Epithelial cell of proximal tubule (primary cell): ENCODE measurements around the gene VEGFB. TPM values are rescaled to one million over a fixed set of nuclear protein-coding genes. Genes with fewer than 3 reads are reported as not detected.

Experiments
- DNase-seq: peaks from one replicate; pipeline ENCODE4 v3.0.0-alpha.2; 2011; ENCODE audit warnings: low read depth
- H3K4me3 ChIP-seq: 2 replicates; pipeline ENCODE4 v1.5.1; 2011; ENCODE audit warnings: low read depth, mild to moderate bottlenecking, low read length
- CTCF ChIP-seq: conservative IDR thresholded peaks from 2 replicates; pipeline ENCODE4 v1.5.1; 2012; ENCODE audit warnings: low read depth, mild to moderate bottlenecking, low read length
- total RNA-seq: library from RNA; depleted of rRNA; stranded (reverse); fragments of >200 nt; gene quantifications from 2 replicates; pipeline ENCODE4 v1.2.3, GENCODE V29; 2015

The VEGFB gene
- total RNA-seq, 1 donor from 2014 or later, result 15.6 TPM

GRCh38 chr11:64206457-64207255 is 27.7 kb upstream of the VEGFB start, which contains the start of gene FERMT3:
Gene FERMT3, plus strand, starts transcription at chr11:64206721. Its CDS starts 644 bp downstream, at chr11:64207365.
- no peak within 1 kb of the TSS for H3K4me3 ChIP-seq
- no peak for DNase-seq
- TF ChIP-seq CTCF, result no peak

GRCh38 chr11:64207256-64208085 is 26.9 kb upstream of the VEGFB start:
- no peak for TF ChIP-seq CTCF
- DNase-seq, result no peak
- no peak overlapping the region for H3K4me3 ChIP-seq

GRCh38 chr11:64208086-64208795 is 26.1 kb upstream of the VEGFB start:
- no peak overlapping the region for H3K4me3 ChIP-seq
- DNase-seq, result no peak
- TF ChIP-seq CTCF, result no peak

GRCh38 chr11:64208796-64209562 is 25.4 kb upstream of the VEGFB start:
- TF ChIP-seq CTCF, result no peak
- no peak for DNase-seq
- H3K4me3 ChIP-seq, result no peak overlapping the region

- TF ChIP-seq CTCF, result no peak
- no peak for DNase-seq
- no peak overlapping the region for H3K4me3 ChIP-seq
These were observed 24.9 kb upstream of the VEGFB start for GRCh38 chr11:64209563-64209843.

- DNase-seq, result no peak
- no peak overlapping the region for H3K4me3 ChIP-seq
- no peak for TF ChIP-seq CTCF
These were observed 23.9 kb upstream of the VEGFB start for GRCh38 chr11:64210301-64211020.
